OCI-LY7 (cell line): ENCODE results near the gene SDHAF4. TPM values are rescaled to one million over a fixed set of nuclear protein-coding genes. Genes with fewer than 3 reads are reported as not detected.

Source experiments
- Bru-seq: library from RNA; stranded (reverse); fragments of 400-500 nt; gene quantifications from one replicate; lab custom pipeline; 2021; lab: Mats Ljungman, UMichigan
- BruChase-seq, 2 experiments: library from RNA; stranded (reverse); fragments of 400-500 nt; gene quantifications; one replicate each; lab custom pipeline; 2021; lab: Mats Ljungman, UMichigan
- BruUV-seq: library from RNA; stranded (reverse); fragments of 400-500 nt; replicated peaks from 2 replicates; lab custom pipeline; 2021; lab: Mats Ljungman, UMichigan
- CTCF ChIA-PET: fragments of 300-600 bp; sonication (Branson Sonifier 250); formaldehyde crosslinking; loops from one replicate; lab custom pipeline; 2022; ENCODE audit warnings: antibody characterized with exemption; ENCODE audit not compliant: unreplicated experiment; lab: Charles Lee
- POLR2A ChIA-PET: fragments of 300-600 bp; sonication (Branson Sonifier 250); formaldehyde crosslinking; loops from one replicate; lab custom pipeline; 2022; ENCODE audit warnings: antibody characterized with exemption; lab: Charles Lee
- DNase-seq: peaks from one replicate; pipeline ENCODE4 v3.0.0-alpha.2; 2015; ENCODE audit warnings: low spot score
- H2AFZ ChIP-seq: fragments of 200-600 bp; sonication (generic), shearing (Covaris generic); 2 replicates; pipeline ENCODE4 v1.6.1; 2014; ENCODE audit warnings: mild to moderate bottlenecking, antibody characterized with exemption, low read length, moderate library complexity
- H3K27ac ChIP-seq: fragments of 200-600 bp; sonication (generic); 2 replicates; pipeline ENCODE4 v1.5.1; 2014; ENCODE audit warnings: mixed run types, low read depth, mild to moderate bottlenecking, moderate library complexity, low read length, inconsistent platforms; ENCODE audit not compliant: poor library complexity, severe bottlenecking
- H3K36me3 ChIP-seq: fragments of 200-600 bp; sonication (generic); 2 replicates; pipeline ENCODE4 v1.6.1; 2014; ENCODE audit warnings: mild to moderate bottlenecking, antibody characterized with exemption, low read length, moderate library complexity, mixed read lengths; ENCODE audit not compliant: insufficient read depth
- H3K4me1 ChIP-seq: fragments of 200-600 bp; sonication (generic); 2 replicates; pipeline ENCODE4 v1.5.1; 2014; ENCODE audit warnings: mild to moderate bottlenecking, low read length; ENCODE audit not compliant: insufficient read depth, poor library complexity, severe bottlenecking
- H3K4me2 ChIP-seq: fragments of 200-600 bp; sonication (generic); 2 replicates; pipeline ENCODE4 v1.6.1; 2014; ENCODE audit warnings: mild to moderate bottlenecking, low read length
- H3K4me3 ChIP-seq: fragments of 200-600 bp; sonication (generic); 2 replicates; pipeline ENCODE4 v1.5.1; 2014; ENCODE audit warnings: mild to moderate bottlenecking, low read depth, low read length; ENCODE audit not compliant: poor library complexity, severe bottlenecking
- H3K79me2 ChIP-seq: fragments of 200-600 bp; sonication (generic); 2 replicates; pipeline ENCODE4 v1.6.1; 2016; ENCODE audit warnings: low read depth, mild to moderate bottlenecking, low read length, moderate library complexity, mixed read lengths; ENCODE audit not compliant: insufficient read depth
- H3K9me2 ChIP-seq: fragments of 200-600 bp; sonication (generic); 2 replicates; pipeline ENCODE4 v1.6.1; 2016; ENCODE audit warnings: mild to moderate bottlenecking, low read length, mixed read lengths; ENCODE audit not compliant: insufficient read depth
- H3K9me3 ChIP-seq: fragments of 200-600 bp; sonication (generic); 2 replicates; pipeline ENCODE4 v1.6.1; 2014; ENCODE audit warnings: mild to moderate bottlenecking, mixed run types, low read length, mixed read lengths
- H4K20me1 ChIP-seq: fragments of 200-600 bp; sonication (generic); 2 replicates; pipeline ENCODE4 v1.6.1; 2014; ENCODE audit warnings: mild to moderate bottlenecking, antibody characterized with exemption, low read length, moderate library complexity, mixed read lengths; ENCODE audit not compliant: insufficient read depth
- CTCF ChIP-seq: fragments of 200-600 bp; sonication (generic); conservative IDR thresholded peaks from 2 replicates; pipeline ENCODE4 v1.5.1; 2014; ENCODE audit warnings: mild to moderate bottlenecking, antibody characterized with exemption, low read length, moderate library complexity, mixed read lengths
- EZH2phosphoT487 ChIP-seq: fragments of 200-600 bp; sonication (generic); IDR thresholded peaks from 2 replicates; pipeline ENCODE4 v1.6.1; 2018; ENCODE audit warnings: low read depth, borderline replicate concordance, mild to moderate bottlenecking, mixed run types, antibody characterized with exemption, low read length, moderate library complexity, mixed read lengths
- intact Hi-C: fragments of 100-400 bp; cut with micrococcal nuclease; formaldehyde crosslinking; loops from one replicate; pipeline ENCODE4 v1.10.0; 2022; ENCODE audit not compliant: unreplicated experiment
- long read RNA-seq: library from polyadenylated mRNA; stranded (forward); transcript quantifications from one replicate; pipeline ENCODE4 v2.0.0, GENCODE V29; 2022
- total RNA-seq, 2 experiments: library from RNA; depleted of rRNA in 1 of 2; stranded (reverse); fragments of >200 nt in 1 of 2; shearing (Covaris generic) in 1 of 2; gene quantifications; 2 replicates each; pipeline ENCODE4 v1.2.3, GENCODE V29; 2014 to 2022

SDHAF4 gene
- total RNA-seq (2014; rRNA removed; shearing (Covaris generic)) (9.6 and 10.4 TPM in 2 replicates), total RNA-seq (2022) (15.4 and 19.3 TPM in 2 replicates), Bru-seq, nascent RNA (percentile 62 among the genes with signal in this experiment), BruChase-seq, experiment 1, labeled RNA remaining after a 6-hour chase (percentile 59 among the genes with signal in this experiment), BruChase-seq, experiment 2, labeled RNA remaining after a 2-hour chase (percentile 53 among the genes with signal in this experiment)
- long read RNA-seq, partial matches to known transcripts, result 0 of 6 reads
- long read RNA-seq, other reads (novel, unspliced or antisense), result 3 of 6 reads

DNA sequence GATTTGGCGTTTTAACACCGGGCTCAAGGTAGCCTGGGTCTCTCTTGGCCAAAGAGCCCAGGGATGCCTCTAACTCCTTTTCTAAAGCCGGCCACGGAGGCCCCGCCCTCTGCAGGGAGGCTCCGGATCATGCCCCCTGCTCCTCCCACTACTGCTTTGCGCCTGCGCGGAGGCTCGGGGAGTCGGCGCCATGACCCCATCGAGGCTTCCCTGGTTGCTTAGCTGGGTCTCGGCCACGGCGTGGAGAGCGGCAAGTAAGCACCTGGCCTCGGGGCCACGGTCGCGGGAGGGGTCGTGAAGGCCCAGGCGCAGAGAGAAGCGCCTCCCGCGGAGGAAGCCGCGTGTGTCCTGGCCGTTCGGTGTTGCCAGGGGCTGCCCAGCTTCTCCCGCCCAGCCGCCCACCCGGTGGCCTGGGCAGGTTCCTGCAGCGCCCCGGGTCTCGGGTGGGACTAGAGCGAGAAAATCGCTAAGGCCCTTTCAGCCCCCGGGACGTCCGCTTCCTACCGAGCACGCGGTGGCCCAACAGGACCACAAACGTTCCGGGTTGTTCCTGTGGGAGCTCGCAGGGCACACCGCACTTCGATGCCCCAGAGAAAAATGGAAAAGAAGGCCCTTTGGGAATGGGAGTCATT lies at the start of gene SDHAF4:
Gene SDHAF4 (plus strand): TSS at position 180 of the 632 bp plus-strand sequence. CDS start 11 bp downstream, at position 191.
- CTCF ChIA-PET, result interaction anchor here (0.6 kb wide), 1 partner anchor 147 kb away, joined by 3 read pairs; no protein-coding TSS in a partner anchor
- Histone ChIP-seq H3K9me2 (no peaks in the 10 kb centered on the region), H3K79me2 (peaks cover 9% of the 10 kb centered on the region; the same call in 1 of the 2 replicates), H2AFZ (peak within 1 kb of the TSS; percentile 92), H3K4me1 (peaks cover 5% of the 10 kb centered on the region), H3K27ac (peak within 1 kb of the TSS; percentile 44), H3K9me3 (no peaks in the 10 kb centered on the region; the same call in 1 of the 2 replicates), H3K4me2 (peak within 1 kb of the TSS; percentile 80), H3K4me3 (peak within 1 kb of the TSS; percentile 90), H4K20me1 (no peaks in the 10 kb centered on the region), H3K36me3 (peaks cover 6% of the 10 kb centered on the region; the same call in 1 of the 2 replicates)
- 0 out of 2 replicates have a peak, but pooled peaks have one; percentile 19 for TF ChIP-seq CTCF
- TF ChIP-seq EZH2phosphoT487, result no peak
- no TSS peak for BruUV-seq
- POLR2A ChIA-PET, result interaction anchor here (0.6 to 2.2 kb wide), 8 partner anchors 9 to 154 kb away, joined by 3 to 12 read pairs (median 3); partner anchors contain the start of genes FAM135A and SMAP1
- peak; percentile 91 for DNase-seq
- intact Hi-C loops, result loop anchor here (2.0 to 5.0 kb wide), 2 partner anchors 102 to 155 kb away; partner anchors contain the start of gene FAM135A

DNA sequence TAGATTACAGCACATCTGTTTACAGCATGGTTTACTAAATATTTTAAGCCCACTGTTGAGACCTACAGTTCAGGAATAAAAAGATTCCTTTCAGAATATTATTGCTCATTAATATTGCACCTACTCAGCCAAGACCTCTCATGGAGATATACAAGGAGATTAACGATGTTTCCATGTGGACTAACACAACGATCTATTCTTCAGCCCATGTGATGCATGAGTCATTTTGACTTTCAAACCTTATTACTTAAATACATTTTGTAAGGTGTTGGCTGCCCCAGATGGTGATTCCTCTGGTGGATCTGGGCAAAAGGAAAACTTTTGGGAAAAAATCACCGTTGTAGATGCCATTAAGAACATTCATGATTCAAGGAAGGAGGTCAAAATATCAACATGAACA lies 48.0 kb upstream of the SDHAF4 start:
- no peak for DNase-seq
- no peaks in the 10 kb centered on the region for H3K4me1 ChIP-seq
- BruUV-seq, result no TSS peak
- H3K9me2 ChIP-seq, result no peaks in the 10 kb centered on the region
- H3K79me2 ChIP-seq, result no peaks in the 10 kb centered on the region
- intact Hi-C loops, result no loop called here
- ChIA-PET POLR2A (interaction anchor here (0.7 to 1.0 kb wide), 2 partner anchors 12 to 26 kb away, joined by 3 read pairs; no protein-coding TSS in a partner anchor), CTCF (no interaction called here)
- H3K27ac ChIP-seq, result no peak overlapping the region
- no peaks in the 10 kb centered on the region for H4K20me1 ChIP-seq
- H3K9me3 ChIP-seq, result no peaks in the 10 kb centered on the region
- H2AFZ ChIP-seq, result no peak overlapping the region
- no peak for TF ChIP-seq EZH2phosphoT487
- no peak for TF ChIP-seq CTCF
- no peak overlapping the region for H3K4me2 ChIP-seq
- H3K36me3 ChIP-seq, result no peaks in the 10 kb centered on the region
- H3K4me3 ChIP-seq, result no peak overlapping the region
